Astrocyte (in vitro differentiated cells and primary cell): Measurements from ENCODE around the gene ATP8A1.

Experiments used
- EZH2 ChIP-seq: IDR thresholded peaks from 2 replicates; pipeline ENCODE4 v1.6.1; 2012; ENCODE audit warnings: mild to moderate bottlenecking, low read length, inconsistent platforms; ENCODE audit not compliant: insufficient read depth
- TF ChIP-seq, protein P1 (sequence below): IDR thresholded peaks from 2 replicates; pipeline ENCODE4 v1.5.1; 2011; ENCODE audit warnings: low read depth, mild to moderate bottlenecking, inconsistent platforms, low read length, moderate library complexity; ENCODE audit not compliant: insufficient read depth

DNA sequence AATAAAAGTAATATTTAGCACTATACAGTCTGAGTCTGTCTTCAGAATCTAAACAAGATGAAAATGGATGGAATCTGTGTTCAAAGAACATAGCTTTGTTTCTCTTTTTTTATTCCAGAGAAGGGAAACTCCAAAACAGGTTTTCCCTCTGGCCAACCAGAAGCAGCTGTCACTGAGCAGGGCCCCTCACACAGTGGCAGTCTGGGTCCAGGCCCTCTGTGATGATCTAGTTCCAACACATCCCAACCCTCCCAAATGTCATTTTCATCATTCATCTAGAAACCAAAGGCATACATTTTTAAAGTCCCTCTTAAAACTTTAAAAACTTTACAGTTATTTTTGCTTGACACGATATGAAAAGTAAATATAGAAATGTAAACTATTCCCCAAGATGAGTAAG lies 70.1 kb downstream of the ATP8A1 start:
- TF ChIP-seq, protein P1, sequence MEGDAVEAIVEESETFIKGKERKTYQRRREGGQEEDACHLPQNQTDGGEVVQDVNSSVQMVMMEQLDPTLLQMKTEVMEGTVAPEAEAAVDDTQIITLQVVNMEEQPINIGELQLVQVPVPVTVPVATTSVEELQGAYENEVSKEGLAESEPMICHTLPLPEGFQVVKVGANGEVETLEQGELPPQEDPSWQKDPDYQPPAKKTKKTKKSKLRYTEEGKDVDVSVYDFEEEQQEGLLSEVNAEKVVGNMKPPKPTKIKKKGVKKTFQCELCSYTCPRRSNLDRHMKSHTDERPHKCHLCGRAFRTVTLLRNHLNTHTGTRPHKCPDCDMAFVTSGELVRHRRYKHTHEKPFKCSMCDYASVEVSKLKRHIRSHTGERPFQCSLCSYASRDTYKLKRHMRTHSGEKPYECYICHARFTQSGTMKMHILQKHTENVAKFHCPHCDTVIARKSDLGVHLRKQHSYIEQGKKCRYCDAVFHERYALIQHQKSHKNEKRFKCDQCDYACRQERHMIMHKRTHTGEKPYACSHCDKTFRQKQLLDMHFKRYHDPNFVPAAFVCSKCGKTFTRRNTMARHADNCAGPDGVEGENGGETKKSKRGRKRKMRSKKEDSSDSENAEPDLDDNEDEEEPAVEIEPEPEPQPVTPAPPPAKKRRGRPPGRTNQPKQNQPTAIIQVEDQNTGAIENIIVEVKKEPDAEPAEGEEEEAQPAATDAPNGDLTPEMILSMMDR, result no peak
- TF ChIP-seq EZH2, result no peak
